ENCODE results near the gene DIP2C. TPM values are rescaled to one million over a fixed set of nuclear protein-coding genes. Genes with fewer than 3 reads are reported as not detected.

DIP2C gene
- total RNA-seq, 3 donors from 2014 or later: 8.0 to 72.0 (median 8.5) TPM

DNA sequence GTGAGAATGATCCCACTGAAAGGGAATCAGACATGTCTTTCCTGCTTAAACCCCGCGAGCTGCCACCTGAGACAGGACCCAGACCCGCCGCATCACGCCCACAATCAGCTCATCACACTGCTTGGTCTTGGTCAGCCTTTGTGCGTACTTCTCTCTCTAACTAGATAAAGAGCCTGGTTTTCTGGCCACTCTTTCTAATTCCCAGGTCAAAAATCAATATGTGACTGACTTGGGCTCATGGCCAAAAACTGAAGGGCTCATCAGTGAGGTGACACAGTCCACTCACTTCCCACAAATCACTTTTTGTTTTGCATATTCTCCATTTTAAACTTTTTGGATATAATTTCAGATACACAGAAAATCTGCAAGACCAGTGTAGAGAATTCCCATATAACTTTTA, 247.3 kb downstream of the DIP2C start:
- H3K4me3 ChIP-seq: no peak overlapping the region
- no peaks in the 10 kb centered on the region for H3K9me3 ChIP-seq
- ATAC-seq (no peak), DNase-seq (no peak)
- intact Hi-C loops (cut with DNase I, micrococcal nuclease): no loop called here
- TF ChIP-seq, protein P1, sequence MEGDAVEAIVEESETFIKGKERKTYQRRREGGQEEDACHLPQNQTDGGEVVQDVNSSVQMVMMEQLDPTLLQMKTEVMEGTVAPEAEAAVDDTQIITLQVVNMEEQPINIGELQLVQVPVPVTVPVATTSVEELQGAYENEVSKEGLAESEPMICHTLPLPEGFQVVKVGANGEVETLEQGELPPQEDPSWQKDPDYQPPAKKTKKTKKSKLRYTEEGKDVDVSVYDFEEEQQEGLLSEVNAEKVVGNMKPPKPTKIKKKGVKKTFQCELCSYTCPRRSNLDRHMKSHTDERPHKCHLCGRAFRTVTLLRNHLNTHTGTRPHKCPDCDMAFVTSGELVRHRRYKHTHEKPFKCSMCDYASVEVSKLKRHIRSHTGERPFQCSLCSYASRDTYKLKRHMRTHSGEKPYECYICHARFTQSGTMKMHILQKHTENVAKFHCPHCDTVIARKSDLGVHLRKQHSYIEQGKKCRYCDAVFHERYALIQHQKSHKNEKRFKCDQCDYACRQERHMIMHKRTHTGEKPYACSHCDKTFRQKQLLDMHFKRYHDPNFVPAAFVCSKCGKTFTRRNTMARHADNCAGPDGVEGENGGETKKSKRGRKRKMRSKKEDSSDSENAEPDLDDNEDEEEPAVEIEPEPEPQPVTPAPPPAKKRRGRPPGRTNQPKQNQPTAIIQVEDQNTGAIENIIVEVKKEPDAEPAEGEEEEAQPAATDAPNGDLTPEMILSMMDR (IDR thresholded peaks at IDR 0.05): no peak
- H3K36me3 ChIP-seq (ENCODE audit: low read depth): no peaks in the 10 kb centered on the region
- no peaks in the 10 kb centered on the region for H3K4me1 ChIP-seq (ENCODE audit: low read depth)

DNA sequence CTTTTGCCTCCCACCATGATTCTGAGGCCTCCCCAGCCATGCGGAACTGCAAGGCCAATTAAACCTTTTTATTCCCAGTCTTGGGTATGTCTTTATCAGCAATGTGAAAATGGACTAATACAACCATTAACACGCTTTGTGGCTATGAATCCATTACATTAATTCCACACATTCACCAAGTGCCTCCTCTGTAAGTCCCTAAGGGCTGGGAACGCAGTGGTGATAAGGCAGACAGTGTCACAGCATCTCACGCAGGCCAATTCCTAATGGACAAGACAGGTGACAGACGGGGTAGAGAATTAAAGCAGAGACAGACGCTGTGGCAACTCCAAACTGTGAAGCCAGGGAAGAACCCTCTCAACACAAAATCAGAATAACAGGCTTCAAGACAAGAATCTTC, 247.8 kb downstream of the DIP2C start:
- intact Hi-C loops (cut with DNase I, micrococcal nuclease): no loop called here

DNA sequence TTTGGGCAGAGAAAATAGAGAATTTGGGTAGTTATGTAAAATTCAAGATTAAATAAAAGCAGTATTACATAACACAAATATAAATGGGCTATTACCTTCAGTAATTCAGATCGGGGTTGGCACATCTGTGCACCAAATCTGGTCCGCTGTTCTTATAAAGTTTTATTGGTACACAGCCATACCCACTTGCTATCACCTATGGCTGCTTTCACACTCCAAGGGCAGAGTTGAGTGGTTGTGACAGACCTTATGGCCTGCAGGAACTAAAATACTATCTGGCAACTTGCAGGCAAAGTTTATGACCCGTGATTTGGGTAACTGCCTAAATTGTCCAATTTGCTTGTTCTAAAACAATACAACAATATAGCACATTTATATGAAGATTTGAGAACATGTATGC, 249.3 kb downstream of the DIP2C start:
- DNase-seq (no peak), ATAC-seq (peak; percentile 77)
- intact Hi-C loops (cut with DNase I, micrococcal nuclease): no loop called here
- Histone ChIP-seq H3K4me3 (no peak overlapping the region), H3K36me3 (ENCODE audit: low read depth) (no peaks in the 10 kb centered on the region), H3K4me1 (ENCODE audit: low read depth) (no peaks in the 10 kb centered on the region), H3K9me3 (no peaks in the 10 kb centered on the region)
- TF ChIP-seq, protein P1 (IDR thresholded peaks at IDR 0.05): no peak

More for the DNA sequence above, 247.8 kb downstream of the DIP2C start:
- TF ChIP-seq, protein P1 (IDR thresholded peaks at IDR 0.05): no peak
- H3K4me1 ChIP-seq (ENCODE audit: low read depth): no peaks in the 10 kb centered on the region
- H3K4me3 ChIP-seq: no peak overlapping the region
- no peaks in the 10 kb centered on the region for H3K9me3 ChIP-seq
- DNase-seq: no peak
- ATAC-seq: no peak
- H3K36me3 ChIP-seq (ENCODE audit: low read depth): no peaks in the 10 kb centered on the region

DNA sequence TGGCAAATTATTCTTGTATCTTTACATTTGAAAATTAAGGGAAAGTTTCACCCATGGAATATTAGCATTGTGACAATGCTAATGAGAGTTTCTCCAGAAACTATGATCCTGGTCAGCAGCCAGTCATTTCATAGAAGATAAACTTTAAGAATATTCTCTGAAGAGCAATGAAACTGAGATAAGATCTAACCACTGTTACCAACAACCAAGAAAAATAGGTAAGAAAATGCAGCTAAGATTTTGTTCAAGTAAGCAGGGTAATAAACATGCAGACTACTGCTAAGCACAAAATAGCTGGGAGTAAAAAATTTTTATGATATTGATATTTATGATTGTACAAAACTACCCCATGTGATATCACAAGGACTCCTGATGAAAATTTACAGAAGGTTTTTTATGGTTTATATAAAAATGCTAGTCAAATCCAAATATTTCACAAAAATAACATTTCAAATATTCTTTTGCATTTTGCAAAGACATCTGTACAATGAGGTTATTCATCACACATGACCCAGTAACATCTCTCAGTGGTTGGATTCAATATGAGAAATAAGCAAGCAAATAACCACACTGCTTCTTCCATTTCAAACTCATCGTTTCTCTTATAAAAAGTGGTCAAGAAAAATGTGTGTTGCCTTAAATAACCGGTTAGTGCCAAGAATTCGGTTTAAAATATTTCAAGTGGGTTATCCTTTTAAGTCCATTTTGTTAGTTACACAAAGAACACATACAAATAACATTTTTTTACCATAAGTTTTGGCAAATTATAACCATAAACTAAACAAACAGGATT, 251.6 kb downstream of the DIP2C start:
- TF ChIP-seq, protein P1 (IDR thresholded peaks at IDR 0.05): no peak
- DNase-seq (no peak), ATAC-seq (no peak)
- Histone ChIP-seq H3K4me1 (ENCODE audit: low read depth) (no peaks in the 10 kb centered on the region), H3K9me3 (no peaks in the 10 kb centered on the region), H3K36me3 (ENCODE audit: low read depth) (no peaks in the 10 kb centered on the region), H3K4me3 (no peak overlapping the region)
- intact Hi-C loops (cut with DNase I, micrococcal nuclease): no loop called here

DNA sequence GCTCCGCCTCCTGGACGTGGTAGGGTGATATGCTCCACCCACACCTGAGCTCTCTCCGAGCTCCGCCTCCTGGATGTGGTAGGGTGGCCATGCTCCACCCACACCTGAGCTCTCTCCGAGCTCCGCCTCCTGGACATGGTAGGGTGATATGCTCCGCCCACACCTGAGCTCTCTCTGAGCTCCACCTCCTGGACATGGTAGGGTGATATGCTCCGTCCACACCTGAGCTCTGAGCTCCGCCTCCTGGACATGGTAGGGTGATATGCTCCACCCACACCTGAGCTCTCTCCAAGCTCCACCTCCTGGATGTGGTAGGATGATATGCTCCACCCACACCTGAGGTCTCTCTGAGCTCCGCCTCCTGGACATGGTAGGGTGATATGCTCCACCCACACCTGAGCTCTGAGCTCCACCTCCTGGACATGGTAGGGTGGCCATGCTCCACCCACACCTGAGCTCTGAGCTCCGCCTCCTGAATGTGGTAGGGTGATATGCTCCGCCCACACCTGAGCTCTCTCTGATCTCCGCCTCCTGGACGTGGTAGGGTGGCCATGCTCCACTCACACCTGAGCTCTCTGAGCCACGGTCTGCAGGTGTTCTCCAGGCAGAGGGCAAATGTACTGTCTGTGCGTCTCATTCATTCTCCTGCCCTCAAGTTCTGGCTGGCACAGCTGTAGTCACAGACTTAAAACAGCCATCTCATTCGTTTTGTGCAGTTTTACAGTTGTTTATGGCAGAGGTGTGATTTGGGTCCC, 252.4 kb downstream of the DIP2C start:
- H3K4me3 ChIP-seq: no peak overlapping the region
- TF ChIP-seq, protein P1 (IDR thresholded peaks at IDR 0.05): no peak
- ATAC-seq: no peak
- no peaks in the 10 kb centered on the region for H3K4me1 ChIP-seq (ENCODE audit: low read depth)
- no peaks in the 10 kb centered on the region for H3K9me3 ChIP-seq
- no peaks in the 10 kb centered on the region for H3K36me3 ChIP-seq (ENCODE audit: low read depth)
- intact Hi-C loops (cut with DNase I, micrococcal nuclease): no loop called here
- no peak for DNase-seq

All from mucosa of descending colon (tissue), 3 donors.